Neural cell (in vitro differentiated cells): ENCODE data around the gene PANK4. TPM values are rescaled to one million over a fixed set of nuclear protein-coding genes. Genes with fewer than 3 reads are reported as not detected.

Experiments used
- H2AFZ ChIP-seq: fragments of 200-600, 300-800 bp; sonication (generic), shearing (Covaris generic); 2 replicates; pipeline ENCODE4 v1.6.0; 2014; ENCODE audit warnings: low read depth, mild to moderate bottlenecking, antibody characterized with exemption, low read length, moderate library complexity
- H3F3A ChIP-seq: fragments of 200-600 bp; shearing (Covaris generic); 2 replicates; pipeline ENCODE4 v1.6.1; 2016; ENCODE audit warnings: mild to moderate bottlenecking, moderate library complexity, mixed read lengths, antibody characterized with exemption, low read length; ENCODE audit not compliant: insufficient read depth, poor library complexity, severe bottlenecking
- H3K27ac ChIP-seq: fragments of 200-600, 300-800 bp; sonication (generic), shearing (Covaris generic); 2 replicates; pipeline ENCODE4 v1.5.1; 2014; ENCODE audit warnings: mild to moderate bottlenecking, low read length, moderate library complexity
- H3K27me3 ChIP-seq: fragments of 300-800, 200-600 bp; sonication (generic), shearing (Covaris generic); 2 replicates; pipeline ENCODE4 v1.6.0; 2014; ENCODE audit warnings: mild to moderate bottlenecking, low read depth, low read length, moderate library complexity; ENCODE audit not compliant: insufficient read depth
- H3K36me3 ChIP-seq: fragments of 300-800, 200-600 bp; sonication (generic), shearing (Covaris generic); 2 replicates; pipeline ENCODE4 v1.5.1; 2014; ENCODE audit warnings: mild to moderate bottlenecking, antibody characterized with exemption, low read length, moderate library complexity; ENCODE audit not compliant: insufficient read depth
- H3K4me2 ChIP-seq: fragments of 300-800, 200-600 bp; sonication (generic), shearing (Covaris generic); 2 replicates; pipeline ENCODE4 v1.6.0; 2014; ENCODE audit warnings: mild to moderate bottlenecking, low read length
- H3K4me3 ChIP-seq: fragments of 300-800, 200-600 bp; sonication (generic), shearing (Covaris generic); 2 replicates; pipeline ENCODE4 v1.5.1; 2014; ENCODE audit warnings: mild to moderate bottlenecking, low read length, moderate library complexity
- H3K79me2 ChIP-seq: fragments of 200-600 bp; shearing (Covaris generic); replicated peaks from 2 replicates; pipeline ENCODE4 v1.6.0; 2014; ENCODE audit warnings: mild to moderate bottlenecking, low read length, moderate library complexity; ENCODE audit not compliant: insufficient read depth
- H3K9ac ChIP-seq: fragments of 300-800, 200-600 bp; sonication (generic), shearing (Covaris generic); 2 replicates; pipeline ENCODE4 v1.6.1; 2016; ENCODE audit warnings: mild to moderate bottlenecking, low read length, mixed read lengths
- H3K9me2 ChIP-seq: fragments of 200-600 bp; shearing (Covaris generic); 2 replicates; pipeline ENCODE4 v1.6.1; 2016; ENCODE audit warnings: mild to moderate bottlenecking, low read length, mixed read lengths; ENCODE audit not compliant: insufficient read depth
- H3K9me3 ChIP-seq: fragments of 200-600, 300-800 bp; sonication (generic), shearing (Covaris generic); 2 replicates; pipeline ENCODE4 v1.6.1; 2016; ENCODE audit warnings: mild to moderate bottlenecking, mixed run types, low read length, moderate library complexity, mixed read lengths
- H4K20me1 ChIP-seq: fragments of 200-600 bp; shearing (Covaris generic); 2 replicates; pipeline ENCODE4 v1.6.1; 2016; ENCODE audit warnings: mild to moderate bottlenecking, mixed run types; ENCODE audit not compliant: insufficient read depth
- EP300 ChIP-seq: fragments of 450-650 bp; conservative IDR thresholded peaks from 2 replicates; pipeline ENCODE4 v1.6.1; 2014; ENCODE audit warnings: antibody characterized with exemption, mild to moderate bottlenecking, moderate library complexity; ENCODE audit not compliant: poor library complexity, severe bottlenecking
- EZH2 ChIP-seq: fragments of 200-600, 300-800 bp; shearing (Covaris generic), sonication (generic); IDR thresholded peaks from 2 replicates; pipeline ENCODE4 v1.6.1; 2014; ENCODE audit warnings: antibody characterized with exemption, low read length, borderline replicate concordance, mild to moderate bottlenecking; ENCODE audit not compliant: insufficient read depth, poor library complexity, severe bottlenecking
- MXI1 ChIP-seq: fragments of 450-650 bp; conservative IDR thresholded peaks from 2 replicates; pipeline ENCODE4 v1.6.1; 2014; ENCODE audit warnings: antibody characterized with exemption, mild to moderate bottlenecking; ENCODE audit not compliant: poor library complexity, severe bottlenecking
- POLR2AphosphoS5 ChIP-seq: IDR thresholded peaks from 2 replicates; pipeline ENCODE4 v1.6.1; 2012
- RAD21 ChIP-seq: fragments of 450-650 bp; conservative IDR thresholded peaks from 2 replicates; pipeline ENCODE4 v1.6.1; 2014; ENCODE audit warnings: antibody characterized with exemption, mild to moderate bottlenecking, moderate library complexity
- SMC3 ChIP-seq: fragments of 450-650 bp; conservative IDR thresholded peaks from 2 replicates; pipeline ENCODE4 v1.6.1; 2014; ENCODE audit warnings: antibody characterized with exemption, mild to moderate bottlenecking, moderate library complexity; ENCODE audit not compliant: poor library complexity
- TAF1 ChIP-seq: IDR thresholded peaks from 2 replicates; pipeline ENCODE4 v1.6.1; 2012; ENCODE audit warnings: low read depth
- polyA plus RNA-seq: library from polyadenylated mRNA; depleted of rRNA; stranded (reverse); fragments of >200 nt; gene quantifications from 2 replicates; pipeline ENCODE4 v1.2.3, GENCODE V29; 2014
- TF ChIP-seq, protein P1 (sequence below): fragments of 450-650 bp; IDR thresholded peaks from 2 replicates; pipeline ENCODE4 v1.5.1; 2014; ENCODE audit warnings: antibody characterized with exemption, mild to moderate bottlenecking, moderate library complexity; ENCODE audit not compliant: poor library complexity, severe bottlenecking
- TF ChIP-seq, protein P2 (sequence below): IDR thresholded peaks from 2 replicates; pipeline ENCODE4 v1.6.1; 2012; ENCODE audit warnings: borderline replicate concordance

Gene PANK4
- polyA plus RNA-seq, 1 donor from 2014 or later = 37.9 TPM

DNA sequence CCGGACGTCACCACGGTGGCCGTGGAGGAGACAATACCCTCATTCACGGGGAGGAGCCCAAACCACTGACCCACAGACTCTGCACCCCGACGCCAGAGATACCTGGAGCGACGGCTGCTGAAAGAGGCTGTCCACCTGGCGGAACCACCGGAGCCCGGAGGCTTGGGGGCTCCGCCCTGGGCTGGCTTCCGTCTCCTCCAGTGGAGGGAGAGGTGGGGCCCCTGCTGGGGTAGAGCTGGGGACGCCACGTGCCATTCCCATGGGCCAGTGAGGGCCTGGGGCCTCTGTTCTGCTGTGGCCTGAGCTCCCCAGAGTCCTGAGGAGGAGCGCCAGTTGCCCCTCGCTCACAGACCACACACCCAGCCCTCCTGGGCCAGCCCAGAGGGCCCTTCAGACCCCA lies 36.8 kb upstream of the PANK4 start:
- Histone ChIP-seq H2AFZ (no peak overlapping the region), H3K9me2 (no peaks in the 10 kb centered on the region), H3F3A (no peaks in the 10 kb centered on the region), H3K9me3 (no peaks in the 10 kb centered on the region), H3K79me2 (no peaks in the 10 kb centered on the region), H4K20me1 (no peaks in the 10 kb centered on the region), H3K27ac (no peak overlapping the region), H3K9ac (no peak overlapping the region), H3K36me3 (no peaks in the 10 kb centered on the region), H3K27me3 (no peaks in the 10 kb centered on the region), H3K4me3 (no peak overlapping the region), H3K4me2 (no peak overlapping the region)
- TF ChIP-seq SMC3 (no peak), EZH2 (no peak), EP300 (no peak), RAD21 (no peak), TAF1 (no peak), MXI1 (no peak), POLR2AphosphoS5 (no peak)
- TF ChIP-seq, protein P1, sequence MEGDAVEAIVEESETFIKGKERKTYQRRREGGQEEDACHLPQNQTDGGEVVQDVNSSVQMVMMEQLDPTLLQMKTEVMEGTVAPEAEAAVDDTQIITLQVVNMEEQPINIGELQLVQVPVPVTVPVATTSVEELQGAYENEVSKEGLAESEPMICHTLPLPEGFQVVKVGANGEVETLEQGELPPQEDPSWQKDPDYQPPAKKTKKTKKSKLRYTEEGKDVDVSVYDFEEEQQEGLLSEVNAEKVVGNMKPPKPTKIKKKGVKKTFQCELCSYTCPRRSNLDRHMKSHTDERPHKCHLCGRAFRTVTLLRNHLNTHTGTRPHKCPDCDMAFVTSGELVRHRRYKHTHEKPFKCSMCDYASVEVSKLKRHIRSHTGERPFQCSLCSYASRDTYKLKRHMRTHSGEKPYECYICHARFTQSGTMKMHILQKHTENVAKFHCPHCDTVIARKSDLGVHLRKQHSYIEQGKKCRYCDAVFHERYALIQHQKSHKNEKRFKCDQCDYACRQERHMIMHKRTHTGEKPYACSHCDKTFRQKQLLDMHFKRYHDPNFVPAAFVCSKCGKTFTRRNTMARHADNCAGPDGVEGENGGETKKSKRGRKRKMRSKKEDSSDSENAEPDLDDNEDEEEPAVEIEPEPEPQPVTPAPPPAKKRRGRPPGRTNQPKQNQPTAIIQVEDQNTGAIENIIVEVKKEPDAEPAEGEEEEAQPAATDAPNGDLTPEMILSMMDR = no peak
- TF ChIP-seq, protein P2, sequence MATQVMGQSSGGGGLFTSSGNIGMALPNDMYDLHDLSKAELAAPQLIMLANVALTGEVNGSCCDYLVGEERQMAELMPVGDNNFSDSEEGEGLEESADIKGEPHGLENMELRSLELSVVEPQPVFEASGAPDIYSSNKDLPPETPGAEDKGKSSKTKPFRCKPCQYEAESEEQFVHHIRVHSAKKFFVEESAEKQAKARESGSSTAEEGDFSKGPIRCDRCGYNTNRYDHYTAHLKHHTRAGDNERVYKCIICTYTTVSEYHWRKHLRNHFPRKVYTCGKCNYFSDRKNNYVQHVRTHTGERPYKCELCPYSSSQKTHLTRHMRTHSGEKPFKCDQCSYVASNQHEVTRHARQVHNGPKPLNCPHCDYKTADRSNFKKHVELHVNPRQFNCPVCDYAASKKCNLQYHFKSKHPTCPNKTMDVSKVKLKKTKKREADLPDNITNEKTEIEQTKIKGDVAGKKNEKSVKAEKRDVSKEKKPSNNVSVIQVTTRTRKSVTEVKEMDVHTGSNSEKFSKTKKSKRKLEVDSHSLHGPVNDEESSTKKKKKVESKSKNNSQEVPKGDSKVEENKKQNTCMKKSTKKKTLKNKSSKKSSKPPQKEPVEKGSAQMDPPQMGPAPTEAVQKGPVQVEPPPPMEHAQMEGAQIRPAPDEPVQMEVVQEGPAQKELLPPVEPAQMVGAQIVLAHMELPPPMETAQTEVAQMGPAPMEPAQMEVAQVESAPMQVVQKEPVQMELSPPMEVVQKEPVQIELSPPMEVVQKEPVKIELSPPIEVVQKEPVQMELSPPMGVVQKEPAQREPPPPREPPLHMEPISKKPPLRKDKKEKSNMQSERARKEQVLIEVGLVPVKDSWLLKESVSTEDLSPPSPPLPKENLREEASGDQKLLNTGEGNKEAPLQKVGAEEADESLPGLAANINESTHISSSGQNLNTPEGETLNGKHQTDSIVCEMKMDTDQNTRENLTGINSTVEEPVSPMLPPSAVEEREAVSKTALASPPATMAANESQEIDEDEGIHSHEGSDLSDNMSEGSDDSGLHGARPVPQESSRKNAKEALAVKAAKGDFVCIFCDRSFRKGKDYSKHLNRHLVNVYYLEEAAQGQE = no peak

DNA sequence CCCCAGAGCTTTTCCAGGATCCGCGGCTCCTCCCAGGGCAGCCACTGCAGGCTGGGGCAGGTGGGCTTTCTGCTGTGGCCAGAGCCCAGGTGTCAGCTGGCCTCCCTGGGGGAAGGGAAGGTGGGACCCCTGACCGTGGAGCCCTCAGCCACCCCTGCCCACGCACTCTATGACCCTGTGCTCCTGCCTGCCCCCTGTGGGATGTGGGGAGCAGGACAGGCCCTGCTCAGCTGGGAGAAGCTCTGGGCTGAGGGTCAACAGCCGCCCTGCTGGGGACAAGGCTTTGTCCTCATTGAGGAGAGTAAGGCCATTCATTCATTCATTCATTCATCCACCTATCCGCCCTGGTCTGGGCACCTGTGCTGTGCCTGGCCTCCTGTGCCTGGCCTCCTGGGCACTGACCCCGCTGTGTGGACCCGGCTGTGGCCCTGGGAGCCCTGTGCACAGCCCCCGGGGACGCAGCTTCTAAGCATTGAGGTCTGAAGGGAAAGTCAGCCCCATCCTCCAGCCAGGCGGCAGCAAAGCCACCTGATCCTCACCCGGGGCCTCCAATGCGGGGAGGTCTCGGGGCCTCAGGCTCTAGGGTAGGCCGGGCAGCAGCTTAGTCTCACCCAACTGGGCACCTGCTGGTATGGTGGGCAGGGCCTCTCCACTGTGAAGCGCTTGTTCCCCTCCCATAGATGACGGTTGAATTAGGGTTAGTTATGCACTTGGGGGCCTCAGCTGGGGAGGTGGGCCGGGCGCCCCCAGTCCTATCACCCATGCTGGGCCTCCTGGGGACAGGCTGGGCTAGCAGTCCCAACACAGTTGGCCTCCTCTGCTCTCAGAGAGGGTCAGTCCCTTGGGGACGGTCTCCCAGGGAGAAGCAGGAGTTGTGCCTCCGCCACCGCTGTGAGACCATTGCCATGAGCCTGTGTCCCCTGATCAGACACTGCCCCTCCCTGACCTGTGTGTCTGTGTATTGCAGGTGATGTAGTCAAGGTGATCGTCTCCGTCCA lies 35.8 kb upstream of the PANK4 start:
- Histone ChIP-seq H3K4me3 (no peak overlapping the region), H3K79me2 (no peaks in the 10 kb centered on the region), H3K27ac (no peak overlapping the region), H3F3A (no peaks in the 10 kb centered on the region), H3K9me3 (no peaks in the 10 kb centered on the region), H3K4me2 (no peak overlapping the region), H4K20me1 (no peaks in the 10 kb centered on the region), H3K9ac (no peak overlapping the region), H3K36me3 (no peaks in the 10 kb centered on the region), H2AFZ (no peak overlapping the region), H3K27me3 (no peaks in the 10 kb centered on the region), H3K9me2 (no peaks in the 10 kb centered on the region)
- TF ChIP-seq RAD21 (no peak), POLR2AphosphoS5 (no peak), EP300 (no peak), TAF1 (no peak), EZH2 (no peak), MXI1 (no peak), SMC3 (no peak)
- TF ChIP-seq, protein P1 = no peak
- TF ChIP-seq, protein P2 = no peak
